Activated CD4-positive, alpha-beta T cell treated with anti-CD3 and anti-CD28 coated beads, Interleukin-2, amount 50 U/mL, for 48 hours (primary cell): ENCODE results near the gene AOX1.
A peak's percentile ranks its signal among the peaks of the same experiment; 100 is the strongest.
"Not testable (repeated sequence)": the region's sequence is repeated elsewhere in the genome, so short reads cannot be mapped to it uniquely, and the experiment has no call there.

Source experiments
- DNase-seq, 2 experiments: peaks; one replicate each; pipeline ENCODE4 v3.0.0-alpha.2; 2020

Gene AOX1

DNA sequence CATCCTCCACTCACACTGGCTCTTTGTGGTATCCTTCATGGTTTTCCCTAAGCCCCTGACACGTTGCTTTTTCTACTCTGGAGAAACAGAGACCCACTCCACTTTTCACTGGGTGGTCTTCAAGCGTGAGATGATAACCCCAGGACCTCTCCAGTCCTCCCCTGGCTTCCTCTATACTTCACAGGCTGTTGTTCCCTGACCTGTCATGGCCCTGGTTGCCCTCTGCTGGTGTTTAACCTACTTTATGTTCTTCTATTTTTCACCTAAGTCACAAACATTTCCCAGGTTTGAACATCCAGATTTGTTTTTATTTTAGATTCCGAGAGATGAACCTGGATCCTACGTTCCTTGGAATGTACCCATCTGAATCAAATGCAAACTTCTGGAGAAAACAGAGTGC lies 84.5 kb downstream of the AOX1 start:
- DNase-seq = no peak

- DNase-seq = no peak
Observed at GRCh38 chr2:200670751-200671150, 84.9 kb downstream of the AOX1 start.

GRCh38 chr2:200673191-200673590 lies 87.4 kb downstream of the AOX1 start:
- DNase-seq = no peak

DNA sequence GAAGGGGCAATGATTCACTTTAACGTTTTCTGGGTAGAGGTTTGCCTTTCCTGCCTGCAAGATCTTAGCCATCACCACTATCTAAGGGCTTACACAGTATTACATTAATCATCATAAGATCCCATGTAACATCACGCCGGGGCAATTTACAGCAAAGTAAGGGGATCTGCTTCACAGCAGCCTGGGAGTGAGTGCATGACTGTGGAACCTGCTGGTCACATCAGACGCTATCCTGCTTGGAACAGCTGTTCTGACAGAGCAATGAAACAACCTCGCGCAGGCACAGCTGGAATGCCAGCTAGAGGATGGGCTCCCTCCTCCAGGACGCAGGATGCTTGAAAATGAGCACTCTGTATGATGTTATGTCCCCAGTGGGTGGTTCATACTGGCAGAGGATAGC lies 89.0 kb downstream of the AOX1 start:
- DNase-seq = no peak

DNA sequence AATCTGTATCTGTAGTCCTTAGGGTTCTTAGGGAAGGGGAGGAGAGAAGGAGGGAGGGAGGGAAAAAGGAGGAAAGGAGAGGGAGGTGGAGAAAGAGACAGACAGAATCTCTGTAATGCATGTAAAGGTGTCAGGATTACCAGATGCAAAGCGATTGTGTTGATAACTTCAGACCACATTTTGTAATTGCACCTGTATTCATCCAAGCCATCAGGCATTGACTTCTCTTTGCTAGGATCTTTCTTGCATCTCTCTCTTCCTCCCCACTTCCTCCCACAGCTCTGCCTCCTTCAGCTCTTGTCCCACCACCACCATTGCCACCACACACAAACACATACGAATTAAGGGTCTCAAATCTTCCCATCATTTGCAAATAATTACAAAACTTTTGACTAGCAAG lies 91.4 kb downstream of the AOX1 start:
- DNase-seq = no peak

GRCh38 chr2:200677721-200678532 lies 92.1 kb downstream of the AOX1 start:
- DNase-seq = no peak

GRCh38 chr2:200679127-200679526 lies 93.3 kb downstream of the AOX1 start:
- DNase-seq = no peak

- DNase-seq = no peak
Observed at GRCh38 chr2:200679535-200679934, 93.7 kb downstream of the AOX1 start.

DNA sequence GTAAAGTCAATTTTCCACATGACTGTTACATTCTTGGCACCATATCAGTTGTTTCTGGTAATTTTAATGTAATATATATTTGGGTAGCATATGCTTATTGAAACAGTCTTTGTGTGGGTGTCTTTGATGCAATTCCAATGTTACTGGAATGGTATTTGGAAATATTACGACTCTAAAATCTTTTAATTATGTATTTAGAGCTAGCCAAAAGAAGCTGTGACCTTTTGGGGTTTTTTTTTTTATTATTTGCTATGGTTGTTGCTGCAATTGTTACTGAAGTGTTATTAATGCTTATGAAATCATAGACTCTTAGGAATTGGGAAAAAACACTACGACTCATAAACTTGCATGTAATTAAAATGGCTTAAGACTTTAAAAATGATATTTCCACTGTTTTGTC lies 95.9 kb downstream of the AOX1 start:
- DNase-seq = no peak

DNA sequence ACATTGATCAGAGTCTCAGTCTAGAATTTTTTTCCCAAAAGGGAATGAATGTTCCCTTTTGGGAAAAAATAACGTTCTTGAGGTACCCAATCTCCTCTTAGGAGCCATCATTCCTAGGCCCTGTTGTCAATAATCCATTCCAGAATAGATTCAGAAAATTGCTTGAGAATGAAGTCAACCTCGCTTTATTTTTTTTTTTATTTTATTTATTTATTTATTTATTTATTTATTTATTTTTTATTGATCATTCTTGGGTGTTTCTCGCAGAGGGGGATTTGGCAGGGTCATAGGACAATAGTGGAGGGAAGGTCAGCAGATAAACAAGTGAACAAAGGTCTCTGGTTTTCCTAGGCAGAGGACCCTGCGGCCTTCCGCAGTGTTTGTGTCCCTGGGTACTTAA lies 96.6 kb downstream of the AOX1 start:
- not testable (repeated sequence) for DNase-seq

DNA sequence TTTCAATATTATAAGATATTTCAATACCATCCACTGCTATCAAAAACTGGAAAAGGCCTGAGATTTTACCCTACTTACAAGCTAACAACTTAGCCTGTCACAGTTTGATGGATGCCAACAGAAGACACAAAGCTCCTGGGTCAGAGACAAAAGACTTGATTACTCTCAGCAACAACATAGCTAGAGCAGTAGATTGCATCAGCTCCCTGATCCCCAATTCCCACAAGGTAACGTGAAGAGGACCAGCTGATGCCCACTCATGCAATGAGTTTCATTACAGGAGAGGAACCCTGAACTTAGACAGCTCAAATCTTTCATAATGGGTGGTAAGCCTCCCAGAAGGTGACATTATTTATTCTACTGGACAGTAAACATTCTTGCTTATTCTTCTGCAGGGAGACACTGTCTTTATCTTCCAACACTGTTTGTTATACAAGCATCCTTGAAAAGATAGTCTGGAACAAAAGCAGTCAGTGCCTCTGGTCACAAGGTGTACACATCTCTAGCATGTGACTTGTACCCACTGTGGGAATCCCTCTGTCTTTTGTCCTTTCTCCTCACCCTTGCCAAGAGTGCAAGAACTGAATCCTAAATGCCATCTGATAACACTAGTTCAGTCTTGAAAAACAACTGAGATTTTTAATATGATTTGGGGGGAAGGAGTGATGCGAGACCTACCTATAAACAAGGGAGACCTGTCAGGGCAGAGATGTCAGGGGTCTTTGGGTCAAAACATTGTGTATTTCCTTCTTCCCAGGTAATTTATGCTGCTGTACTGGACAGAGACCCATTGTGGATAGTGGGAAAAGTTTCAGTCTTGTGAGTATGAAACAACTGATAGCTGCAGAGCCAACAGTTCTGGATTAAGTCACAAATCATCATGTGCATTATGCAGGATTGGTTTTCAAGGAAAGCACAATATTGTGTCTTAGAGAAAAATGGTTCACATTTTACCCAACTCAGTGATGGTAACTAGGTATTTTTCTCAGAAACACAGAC lies 102.4 kb downstream of the AOX1 start:
- DNase-seq = no peak

GRCh38 chr2:200689115-200689514 lies 103.3 kb downstream of the AOX1 start:
- no peak for DNase-seq

- no peak for DNase-seq
Observed at GRCh38 chr2:200693836-200694470, 108.1 kb downstream of the AOX1 start.

GRCh38 chr2:200695191-200695590 lies 109.4 kb downstream of the AOX1 start:
- no peak for DNase-seq

- DNase-seq = no peak
Observed at GRCh38 chr2:200695601-200696000, 109.8 kb downstream of the AOX1 start.

DNA sequence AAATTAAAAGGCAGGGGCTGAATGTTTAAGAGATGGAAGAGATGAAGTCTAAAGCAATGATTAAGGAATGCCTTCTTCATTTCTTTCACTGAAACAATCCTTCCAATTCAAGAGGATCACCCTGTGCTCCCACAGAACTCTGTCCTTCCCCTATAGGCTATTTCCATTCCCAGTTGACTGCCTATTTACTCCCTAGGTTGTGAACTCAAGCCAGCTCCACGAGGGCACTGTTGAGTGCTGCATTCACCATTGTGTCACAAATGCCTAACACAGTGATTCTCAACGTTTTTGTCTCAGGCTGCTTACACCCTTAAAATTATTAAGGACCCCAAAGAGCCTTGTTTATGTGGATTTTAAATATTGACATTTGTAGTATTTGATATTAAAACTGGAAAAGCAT lies 112.4 kb downstream of the AOX1 start:
- DNase-seq = no peak

DNA sequence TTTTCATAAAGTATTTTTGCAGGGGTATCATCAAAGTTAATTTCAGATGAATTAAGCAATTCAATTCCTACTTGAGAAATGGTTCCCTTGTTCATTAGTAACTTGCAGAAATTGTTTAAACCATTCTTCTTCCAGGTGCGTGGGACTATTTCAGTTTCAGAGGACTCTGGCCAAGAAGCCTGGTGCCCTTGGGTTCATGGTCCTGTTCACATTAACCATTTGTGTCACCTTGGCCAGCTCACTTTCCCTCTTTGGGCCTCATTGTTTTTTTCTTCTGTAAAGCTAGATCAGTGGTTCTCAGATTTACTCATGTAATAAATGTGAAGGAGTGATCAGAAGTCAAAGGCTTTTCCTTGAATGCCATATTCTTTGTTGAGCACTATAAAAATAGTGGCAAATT lies 113.5 kb downstream of the AOX1 start:
- no peak for DNase-seq

DNA sequence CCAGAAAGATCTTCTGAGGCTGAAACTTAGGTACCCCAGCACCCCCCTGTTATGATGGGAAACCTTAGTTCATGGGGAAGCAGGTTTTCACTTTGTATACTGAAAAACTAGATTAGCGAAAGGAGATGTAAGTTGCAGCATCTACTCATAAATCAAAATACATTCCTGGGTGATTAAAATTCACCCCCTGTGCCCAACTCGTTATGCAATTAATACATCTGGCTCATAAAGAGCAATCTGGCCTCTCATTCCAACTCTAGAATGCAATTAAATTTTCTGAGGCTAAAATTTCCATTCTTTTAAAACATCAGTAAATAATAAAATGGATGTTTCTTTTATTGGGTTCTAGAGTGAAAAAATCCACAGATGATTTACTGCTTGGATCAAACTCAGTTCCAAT lies 115.0 kb downstream of the AOX1 start:
- no peak for DNase-seq

GRCh38 chr2:200702044-200702443 lies 116.2 kb downstream of the AOX1 start:
- DNase-seq = no peak

- peak; percentile 65 to 74 for DNase-seq
Observed at GRCh38 chr2:200702646-200703118, 116.9 kb downstream of the AOX1 start.

GRCh38 chr2:200703127-200703925 lies 117.5 kb downstream of the AOX1 start:
- peak; percentile 26 to 38 for DNase-seq

DNA sequence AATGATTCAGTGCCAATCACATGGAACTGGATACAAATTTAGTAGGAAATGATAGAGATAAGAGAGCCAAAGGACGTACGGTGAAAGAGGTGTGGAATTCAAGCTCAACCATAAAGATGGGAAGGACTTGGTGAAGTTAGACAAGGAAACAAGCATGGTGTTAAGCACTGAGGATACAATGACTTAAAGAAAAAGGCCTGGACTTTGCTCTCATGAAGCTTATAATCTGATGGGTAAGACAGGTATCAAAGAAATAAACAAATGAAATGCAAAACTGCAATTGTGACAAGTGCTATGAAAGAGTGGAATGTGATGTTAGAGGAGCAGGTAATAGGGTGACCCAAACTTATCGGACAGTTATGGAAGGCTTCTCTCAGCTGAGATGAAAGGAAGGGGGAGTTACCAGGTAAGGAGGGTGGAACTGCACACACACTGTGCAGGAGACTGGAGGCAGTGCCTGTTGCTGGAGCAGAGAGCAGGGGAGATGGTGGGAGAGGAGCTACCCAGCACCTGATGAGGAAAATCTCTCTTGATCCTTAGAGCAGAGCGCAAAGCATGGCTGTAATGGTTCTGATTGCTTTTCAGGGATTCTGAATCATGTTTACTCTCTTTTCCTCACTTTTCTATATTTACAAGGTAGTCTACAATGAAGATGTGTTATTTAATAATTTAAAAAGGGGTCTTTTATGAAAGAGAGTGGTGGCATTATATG lies 118.3 kb downstream of the AOX1 start:
- DNase-seq = no peak
